PC-3 (cell line): ENCODE results near the gene INF2. TPM values are rescaled to one million over a fixed set of nuclear protein-coding genes. Genes with fewer than 3 reads are reported as not detected.

Experiments
- ATAC-seq: fragments of 200-7000 bp; cut with Tn5 transposase; 2 replicates; pipeline ENCODE4 v1.9.1; 2020; ENCODE audit warnings: mild to moderate bottlenecking, moderate library complexity
- BruUV-seq: library from RNA; stranded (reverse); fragments of 400-500 nt; replicated peaks from 2 replicates; lab custom pipeline; 2021; lab: Mats Ljungman, UMichigan
- CTCF ChIA-PET: fragments of 300-600 bp; sonication (Branson Sonifier 250); formaldehyde crosslinking; loops from one replicate; lab custom pipeline; 2022; ENCODE audit warnings: antibody characterized with exemption; lab: Charles Lee
- POLR2A ChIA-PET: fragments of 300-600 bp; sonication (Branson Sonifier 250); formaldehyde crosslinking; loops from one replicate; lab custom pipeline; 2022; ENCODE audit warnings: antibody characterized with exemption; ENCODE audit not compliant: unreplicated experiment; lab: Charles Lee
- DNase-seq: peaks from one replicate; pipeline ENCODE4 v3.0.0-alpha.2; 2015
- H2AFZ ChIP-seq: fragments of 300-600 bp; sonication (generic); 2 replicates; pipeline ENCODE4 v1.6.0; 2016; ENCODE audit warnings: antibody characterized with exemption, low read length
- H3F3A ChIP-seq: fragments of 300-600 bp; sonication (generic); one replicate; pipeline ENCODE4 v1.6.0; 2017; ENCODE audit warnings: antibody characterized with exemption, low read length, control low read depth, mild to moderate bottlenecking; ENCODE audit not compliant: unreplicated experiment
- H3K27ac ChIP-seq: fragments of 300-600 bp; sonication (generic); 2 replicates; pipeline ENCODE4 v1.5.1; 2016; ENCODE audit warnings: mild to moderate bottlenecking, low read length
- H3K27me3 ChIP-seq: fragments of 300-600 bp; sonication (generic); 2 replicates; pipeline ENCODE4 v1.6.1; 2016; ENCODE audit warnings: low read length, mixed read lengths
- H3K36me3 ChIP-seq: fragments of 300-600 bp; sonication (generic); 2 replicates; pipeline ENCODE4 v1.6.1; 2016; ENCODE audit warnings: low read depth, mixed run types, low read length, mixed read lengths
- H3K4me1 ChIP-seq: fragments of 300-600 bp; sonication (generic); 2 replicates; pipeline ENCODE4 v1.5.1; 2016; ENCODE audit warnings: low read length; ENCODE audit not compliant: insufficient read depth
- H3K4me2 ChIP-seq: fragments of 300-600 bp; sonication (generic); 2 replicates; pipeline ENCODE4 v1.6.0; 2016; ENCODE audit warnings: low read length
- H3K4me3 ChIP-seq: fragments of 300-600 bp; sonication (generic); 2 replicates; pipeline ENCODE4 v1.5.1; 2016; ENCODE audit warnings: mild to moderate bottlenecking, low read length, mixed read lengths
- H3K79me2 ChIP-seq: fragments of 300-600 bp; sonication (generic); 2 replicates; pipeline ENCODE4 v1.6.1; 2017; ENCODE audit warnings: low read length, mixed read lengths
- H3K9ac ChIP-seq: fragments of 300-600 bp; sonication (generic); 2 replicates; pipeline ENCODE4 v1.6.0; 2016; ENCODE audit warnings: mild to moderate bottlenecking, low read length
- H3K9me2 ChIP-seq: fragments of 300-600 bp; sonication (generic); replicated peaks from 2 replicates; pipeline ENCODE4 v1.6.1; 2016; ENCODE audit warnings: mixed run types, low read length, mixed read lengths
- H3K9me3 ChIP-seq: fragments of 300-600 bp; sonication (generic); 2 replicates; pipeline ENCODE4 v1.6.1; 2016; ENCODE audit warnings: low read length, mixed read lengths
- H4K20me1 ChIP-seq: fragments of 300-600 bp; sonication (generic); 2 replicates; pipeline ENCODE4 v1.6.1; 2016; ENCODE audit warnings: low read length, mixed read lengths
- EZH2 ChIP-seq: fragments of 300-600 bp; sonication (generic); IDR thresholded peaks from one replicate; pipeline ENCODE4 v1.6.1; 2017; ENCODE audit warnings: antibody characterized with exemption, mild to moderate bottlenecking, low read length; ENCODE audit not compliant: unreplicated experiment
- EZH2phosphoT487 ChIP-seq: fragments of 300-600 bp; sonication (generic); IDR thresholded peaks from 2 replicates; pipeline ENCODE4 v1.6.1; 2018; ENCODE audit warnings: mild to moderate bottlenecking, antibody characterized with exemption, low read length, borderline replicate concordance
- intact Hi-C: fragments of 100-400 bp; cut with micrococcal nuclease; formaldehyde crosslinking; loops from 2 replicates; pipeline ENCODE4 v1.9.0; 2023
- total RNA-seq: library from RNA; depleted of rRNA; stranded (reverse); fragments of >200 nt; gene quantifications from 2 replicates; pipeline ENCODE4 v1.2.3, GENCODE V29; 2014
- TF ChIP-seq, protein P1 (sequence below): fragments of 300-600 bp; sonication (generic); conservative IDR thresholded peaks from 2 replicates; pipeline ENCODE4 v1.5.1; 2017; ENCODE audit warnings: antibody characterized with exemption, low read depth, mild to moderate bottlenecking, low read length

Gene INF2
- total RNA-seq, 1 experiment from 2014 or later = 132 TPM

DNA sequence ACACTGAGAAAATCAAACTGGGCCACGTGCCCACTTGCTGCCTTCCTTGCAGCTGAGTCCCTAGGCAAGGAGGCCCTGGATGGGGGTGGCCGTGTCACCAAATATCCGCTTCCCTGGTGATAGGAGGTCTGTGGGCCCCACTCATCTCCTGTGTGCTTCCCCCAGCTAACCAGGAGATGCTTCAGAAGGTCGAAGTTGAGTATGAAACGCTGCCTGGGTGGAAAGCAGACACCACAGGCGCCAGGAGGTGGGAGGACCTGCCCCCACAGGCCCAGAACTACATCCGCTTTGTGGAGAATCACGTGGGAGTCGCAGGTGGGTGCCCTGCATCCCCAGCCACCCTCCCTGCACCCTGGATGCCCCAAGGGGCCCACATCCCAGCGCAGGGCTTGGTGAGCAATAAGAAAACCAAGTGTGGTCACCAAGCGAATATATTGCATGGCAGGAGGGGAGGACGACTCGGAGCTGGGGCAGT is 56.7 kb downstream of the INF2 start:
- Histone ChIP-seq H3K27ac (no peak overlapping the region), H3K4me1 (peaks cover 31% of the 10 kb centered on the region), H4K20me1 (no peaks in the 10 kb centered on the region), H3K4me2 (no peak overlapping the region), H3K4me3 (no peak overlapping the region), H2AFZ (no peak overlapping the region), H3K36me3 (no peaks in the 10 kb centered on the region), H3K9me2 (no peaks in the 10 kb centered on the region), H3K9ac (no peak overlapping the region), H3K9me3 (no peaks in the 10 kb centered on the region), H3K27me3 (no peaks in the 10 kb centered on the region), H3K79me2 (no peaks in the 10 kb centered on the region), H3F3A (no peaks in the 10 kb centered on the region)
- TF ChIP-seq, protein P1, sequence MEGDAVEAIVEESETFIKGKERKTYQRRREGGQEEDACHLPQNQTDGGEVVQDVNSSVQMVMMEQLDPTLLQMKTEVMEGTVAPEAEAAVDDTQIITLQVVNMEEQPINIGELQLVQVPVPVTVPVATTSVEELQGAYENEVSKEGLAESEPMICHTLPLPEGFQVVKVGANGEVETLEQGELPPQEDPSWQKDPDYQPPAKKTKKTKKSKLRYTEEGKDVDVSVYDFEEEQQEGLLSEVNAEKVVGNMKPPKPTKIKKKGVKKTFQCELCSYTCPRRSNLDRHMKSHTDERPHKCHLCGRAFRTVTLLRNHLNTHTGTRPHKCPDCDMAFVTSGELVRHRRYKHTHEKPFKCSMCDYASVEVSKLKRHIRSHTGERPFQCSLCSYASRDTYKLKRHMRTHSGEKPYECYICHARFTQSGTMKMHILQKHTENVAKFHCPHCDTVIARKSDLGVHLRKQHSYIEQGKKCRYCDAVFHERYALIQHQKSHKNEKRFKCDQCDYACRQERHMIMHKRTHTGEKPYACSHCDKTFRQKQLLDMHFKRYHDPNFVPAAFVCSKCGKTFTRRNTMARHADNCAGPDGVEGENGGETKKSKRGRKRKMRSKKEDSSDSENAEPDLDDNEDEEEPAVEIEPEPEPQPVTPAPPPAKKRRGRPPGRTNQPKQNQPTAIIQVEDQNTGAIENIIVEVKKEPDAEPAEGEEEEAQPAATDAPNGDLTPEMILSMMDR = no peak
- TF ChIP-seq EZH2phosphoT487 = no peak
- no peak for TF ChIP-seq EZH2
- DNase-seq (no peak), ATAC-seq (no peak)
- CTCF ChIA-PET = no interaction called here
- POLR2A ChIA-PET = no interaction called here
- BruUV-seq = no TSS peak
- intact Hi-C loops = loop anchor here (2.0 kb wide), 1 partner anchor 21 kb away; the partner anchor contains the start of gene ADSS1

DNA sequence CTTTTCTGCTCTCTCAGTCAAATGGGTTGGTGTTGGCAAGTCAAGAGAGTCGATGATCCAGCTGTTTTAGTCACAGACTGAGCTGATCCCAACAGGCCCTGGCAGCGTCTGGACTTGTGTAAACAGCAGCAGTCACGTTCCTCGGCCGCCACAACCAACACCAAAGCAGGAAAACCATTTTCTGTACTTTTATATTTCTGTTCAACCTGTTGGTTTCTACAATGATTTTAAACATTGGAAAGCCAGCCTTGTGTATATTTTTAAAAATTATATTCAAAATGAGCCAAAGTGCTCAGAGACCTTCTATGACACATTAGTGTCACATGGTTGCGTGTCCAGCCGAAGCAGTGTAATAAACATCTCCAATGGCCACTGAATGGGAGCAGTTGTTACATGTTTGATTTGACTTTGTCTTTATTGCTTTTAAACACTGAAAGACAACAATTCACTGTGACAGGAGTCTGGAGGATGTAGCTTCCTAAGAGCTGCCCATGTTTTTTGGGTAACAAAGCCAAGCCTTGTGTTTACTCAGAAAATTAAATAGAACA is 57.6 kb downstream of the INF2 start:
- no peak overlapping the region for H3K4me3 ChIP-seq
- no peaks in the 10 kb centered on the region for H3K27me3 ChIP-seq
- H3K9ac ChIP-seq = no peak overlapping the region
- peaks cover 32% of the 10 kb centered on the region for H3K4me1 ChIP-seq
- no peak overlapping the region for H3K27ac ChIP-seq
- no peaks in the 10 kb centered on the region for H3K79me2 ChIP-seq
- no peaks in the 10 kb centered on the region for H3F3A ChIP-seq
- BruUV-seq = no TSS peak
- no peaks in the 10 kb centered on the region for H3K36me3 ChIP-seq
- H2AFZ ChIP-seq = no peak overlapping the region
- ChIA-PET CTCF (no interaction called here), POLR2A (no interaction called here)
- H3K9me2 ChIP-seq = no peaks in the 10 kb centered on the region
- ATAC-seq (peak; percentile 61), DNase-seq (peak; percentile 31)
- H3K4me2 ChIP-seq = no peak overlapping the region
- intact Hi-C loops = loop anchor here (2.0 kb wide), 1 partner anchor 22 kb away; the partner anchor contains the start of gene ADSS1
- no peaks in the 10 kb centered on the region for H3K9me3 ChIP-seq
- no peaks in the 10 kb centered on the region for H4K20me1 ChIP-seq
- TF ChIP-seq EZH2phosphoT487 = no peak
- no peak for TF ChIP-seq EZH2
- TF ChIP-seq, protein P1 = no peak

DNA sequence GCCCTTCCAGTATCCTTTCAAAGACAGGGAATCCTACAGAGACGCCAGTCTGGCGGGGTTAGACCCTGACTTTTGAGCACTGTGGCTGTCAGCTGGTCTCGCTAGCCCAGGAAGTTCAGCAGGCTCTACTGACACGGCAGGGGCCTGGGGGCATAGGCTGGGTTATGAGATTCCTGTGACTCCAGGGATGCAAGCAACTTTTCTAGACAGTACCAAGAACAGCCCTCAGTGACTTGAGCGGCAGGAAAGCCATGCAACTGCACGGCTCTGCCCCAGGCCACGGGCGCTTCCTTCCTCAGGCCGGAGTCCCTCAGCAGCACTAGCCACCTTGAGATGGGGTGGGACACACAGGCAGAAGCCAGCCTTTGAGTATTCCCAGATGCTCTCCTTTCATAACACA is 58.5 kb downstream of the INF2 start:
- H2AFZ ChIP-seq = no peak overlapping the region
- H3K9me3 ChIP-seq = no peaks in the 10 kb centered on the region
- H3K36me3 ChIP-seq = no peaks in the 10 kb centered on the region
- no peaks in the 10 kb centered on the region for H3K27me3 ChIP-seq
- ATAC-seq = no peak
- TF ChIP-seq, protein P1 = no peak
- TF ChIP-seq EZH2phosphoT487 (no peak), EZH2 (no peak)
- no peaks in the 10 kb centered on the region for H3K9me2 ChIP-seq
- ChIA-PET POLR2A (no interaction called here), CTCF (no interaction called here)
- BruUV-seq = no TSS peak
- peaks cover 34% of the 10 kb centered on the region for H3K4me1 ChIP-seq
- no peaks in the 10 kb centered on the region for H4K20me1 ChIP-seq
- no peak overlapping the region for H3K4me3 ChIP-seq
- no peaks in the 10 kb centered on the region for H3F3A ChIP-seq
- DNase-seq = no peak
- no peak overlapping the region for H3K4me2 ChIP-seq
- intact Hi-C loops = loop anchor here (2.0 kb wide), 1 partner anchor 23 kb away; the partner anchor contains the start of gene ADSS1
- H3K79me2 ChIP-seq = no peaks in the 10 kb centered on the region
- no peak overlapping the region for H3K27ac ChIP-seq
- H3K9ac ChIP-seq = no peak overlapping the region
